ENCODE data around the gene CEP104.

CEP104 gene

GRCh38 chr1:3864884-3865283 lies 7.9 kb upstream of the CEP104 start:
- DNase-seq, result no peak

GRCh38 chr1:3863231-3863935 lies 6.4 kb upstream of the CEP104 start:
- DNase-seq, result no peak

- DNase-seq, result no peak
These were observed 1.4 kb upstream of the CEP104 start for GRCh38 chr1:3858231-3858981.

GRCh38 chr1:3857791-3858129 lies 749 bp upstream of the CEP104 start:
- peak; percentile 35 for DNase-seq

GRCh38 chr1:3852711-3853485 lies 4.1 kb downstream of the CEP104 start:
- no peak for DNase-seq

- DNase-seq, result no peak
These were observed 4.9 kb downstream of the CEP104 start for GRCh38 chr1:3852091-3852490.

GRCh38 chr1:3851292-3851691 lies 5.7 kb downstream of the CEP104 start:
- DNase-seq, result no peak

GRCh38 chr1:3850857-3851256 lies 6.2 kb downstream of the CEP104 start:
- DNase-seq, result no peak

- DNase-seq, result no peak
These were observed 9.9 kb downstream of the CEP104 start for GRCh38 chr1:3847081-3847480.

- DNase-seq, result no peak
These were observed 10.5 kb downstream of the CEP104 start for GRCh38 chr1:3846541-3846940.

- DNase-seq, result no peak
These were observed 14.1 kb downstream of the CEP104 start for GRCh38 chr1:3842912-3843311.

- no peak for DNase-seq
These were observed 15.5 kb downstream of the CEP104 start for GRCh38 chr1:3841491-3841890.

GRCh38 chr1:3838788-3839187 lies 18.2 kb downstream of the CEP104 start:
- no peak for DNase-seq

GRCh38 chr1:3837685-3838084 lies 19.3 kb downstream of the CEP104 start:
- no peak for DNase-seq

- no peak for DNase-seq
These were observed 19.8 kb downstream of the CEP104 start for GRCh38 chr1:3837200-3837599.

- DNase-seq, result no peak
These were observed 20.6 kb downstream of the CEP104 start for GRCh38 chr1:3836421-3836820.

- no peak for DNase-seq
These were observed 22.3 kb downstream of the CEP104 start for GRCh38 chr1:3834701-3835100.

- DNase-seq, result no peak
These were observed 25.3 kb downstream of the CEP104 start for GRCh38 chr1:3831689-3832088.

- DNase-seq, result no peak
These were observed 28.6 kb downstream of the CEP104 start for GRCh38 chr1:3828391-3828790.

GRCh38 chr1:3827813-3828307 lies 29.2 kb downstream of the CEP104 start:
- DNase-seq, result no peak

GRCh38 chr1:3825356-3825755 lies 31.7 kb downstream of the CEP104 start:
- DNase-seq, result no peak

GRCh38 chr1:3824650-3825049 lies 32.4 kb downstream of the CEP104 start:
- no peak for DNase-seq

GRCh38 chr1:3822421-3822820 lies 34.6 kb downstream of the CEP104 start:
- DNase-seq, result no peak

- DNase-seq, result no peak
These were observed 35.1 kb downstream of the CEP104 start for GRCh38 chr1:3821908-3822307.

Measured in femur (tissue), 1 donor.